ENCODE measurements around the gene HS3ST6.

The HS3ST6 gene

DNA sequence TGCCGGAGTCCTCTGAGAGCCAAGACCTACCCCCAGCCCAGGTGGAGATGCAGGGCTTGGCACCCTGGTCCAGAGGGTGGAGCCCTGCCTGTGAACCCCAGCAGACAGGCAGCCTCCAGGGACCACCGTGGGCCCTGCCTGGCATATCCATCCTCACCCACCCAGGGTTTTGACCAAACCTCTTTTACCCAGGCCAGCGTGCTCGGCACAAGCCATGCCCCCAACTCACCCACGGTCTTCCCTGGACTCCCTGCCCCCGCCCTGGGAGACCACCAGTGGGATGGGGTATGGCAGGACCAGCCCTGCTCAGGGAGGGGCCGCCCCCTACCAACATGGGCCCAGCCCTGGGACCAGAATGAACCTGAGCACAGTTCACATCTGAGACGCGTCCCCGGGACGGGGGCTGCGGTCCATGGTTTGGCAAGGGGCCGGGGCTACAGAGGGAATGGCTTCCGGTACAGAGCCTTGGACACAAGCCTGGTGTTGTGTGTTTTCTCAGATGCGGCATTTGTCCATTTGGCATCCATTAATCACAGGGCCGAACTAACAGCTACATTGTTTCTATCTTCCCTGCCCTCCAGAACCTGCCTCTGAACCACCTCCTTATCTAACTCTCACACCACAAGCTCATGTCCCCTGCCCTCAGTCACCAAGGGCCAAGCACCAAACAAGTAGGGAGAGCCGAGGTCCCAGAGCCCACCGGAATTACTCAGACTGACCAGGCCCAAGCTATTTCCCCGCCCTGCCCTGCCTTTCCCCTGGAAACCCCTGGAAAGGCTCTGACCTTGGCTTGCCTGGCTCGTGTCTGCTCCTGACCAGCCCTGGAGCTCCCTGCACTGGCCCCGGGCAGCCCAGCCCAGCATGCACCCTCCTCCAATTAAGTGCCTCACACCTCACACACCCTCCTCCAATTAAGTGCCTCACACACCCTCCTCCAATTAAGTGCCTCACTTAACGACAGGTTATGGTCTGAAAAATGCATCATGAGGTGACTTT, 14.1 kb downstream of the HS3ST6 start:
- H3K27me3 ChIP-seq (ENCODE audit: insufficient read depth, low read length) = no peaks in the 10 kb centered on the region; the same call in 1 of the 2 replicates
- H3K36me3 ChIP-seq (ENCODE audit: insufficient read depth, low read length) = no peaks in the 10 kb centered on the region
- H3K4me3 ChIP-seq (ENCODE audit: low read depth, low read length, poor library complexity, severe bottlenecking) = no peak overlapping the region
- no peak overlapping the region for H2AFZ ChIP-seq (ENCODE audit: low read length)
- no peak overlapping the region for H3K9ac ChIP-seq (ENCODE audit: low read length)
- no peaks in the 10 kb centered on the region for H3F3A ChIP-seq (ENCODE audit: insufficient read depth, low read length)
- no peaks in the 10 kb centered on the region for H3K79me2 ChIP-seq (ENCODE audit: insufficient read depth, low read length)
- no peaks in the 10 kb centered on the region for H3K4me1 ChIP-seq (ENCODE audit: insufficient read depth, low read length, severe bottlenecking)
- H3K4me2 ChIP-seq (ENCODE audit: low read length) = no peak overlapping the region
- TF ChIP-seq EZH2 (IDR thresholded peaks at IDR 0.05; ENCODE audit: borderline replicate concordance, low read length) (no peak), CTCF (IDR thresholded peaks at IDR 0.05; ENCODE audit: low read length) (no peak)
- no peaks in the 10 kb centered on the region for H3K9me2 ChIP-seq (ENCODE audit: low read depth, low read length)
- H3K9me3 ChIP-seq (ENCODE audit: low read length) = no peaks in the 10 kb centered on the region
- H4K20me1 ChIP-seq (ENCODE audit: insufficient read depth, low read length) = no peaks in the 10 kb centered on the region
- no peak overlapping the region for H3K27ac ChIP-seq (ENCODE audit: low read depth, low read length, poor library complexity, severe bottlenecking)

DNA sequence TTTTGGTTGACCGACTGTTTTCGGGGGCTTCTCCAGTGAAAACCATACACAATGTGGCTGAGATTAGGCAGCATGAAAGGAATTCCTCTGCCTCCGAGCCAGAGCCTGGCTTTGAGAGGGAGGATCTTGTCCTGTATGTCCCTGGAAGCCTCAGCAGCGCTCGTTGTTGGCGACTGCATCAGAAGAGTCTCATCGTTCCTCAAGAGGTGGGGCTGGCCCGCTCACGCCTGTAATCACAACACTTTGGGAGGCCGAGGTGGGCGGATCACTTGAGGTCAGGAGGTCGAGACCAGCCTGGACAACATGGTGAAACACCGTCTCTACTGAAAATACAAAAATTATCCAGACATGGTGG, 15.0 kb downstream of the HS3ST6 start:
- Histone ChIP-seq H4K20me1 (ENCODE audit: insufficient read depth, low read length) (no peaks in the 10 kb centered on the region), H3K4me3 (ENCODE audit: low read depth, low read length, poor library complexity, severe bottlenecking) (no peak overlapping the region), H2AFZ (ENCODE audit: low read length) (no peak overlapping the region), H3K79me2 (ENCODE audit: insufficient read depth, low read length) (no peaks in the 10 kb centered on the region), H3K27me3 (ENCODE audit: insufficient read depth, low read length) (no peaks in the 10 kb centered on the region; the same call in 1 of the 2 replicates), H3K4me1 (ENCODE audit: insufficient read depth, low read length, severe bottlenecking) (no peaks in the 10 kb centered on the region), H3K9ac (ENCODE audit: low read length) (no peak overlapping the region), H3K27ac (ENCODE audit: low read depth, low read length, poor library complexity, severe bottlenecking) (no peak overlapping the region), H3K4me2 (ENCODE audit: low read length) (no peak overlapping the region), H3K9me2 (ENCODE audit: low read depth, low read length) (no peaks in the 10 kb centered on the region), H3F3A (ENCODE audit: insufficient read depth, low read length) (no peaks in the 10 kb centered on the region), H3K9me3 (ENCODE audit: low read length) (no peaks in the 10 kb centered on the region), H3K36me3 (ENCODE audit: insufficient read depth, low read length) (no peaks in the 10 kb centered on the region)
- TF ChIP-seq CTCF (IDR thresholded peaks at IDR 0.05; ENCODE audit: low read length) (no peak), EZH2 (IDR thresholded peaks at IDR 0.05; ENCODE audit: borderline replicate concordance, low read length) (no peak)

DNA sequence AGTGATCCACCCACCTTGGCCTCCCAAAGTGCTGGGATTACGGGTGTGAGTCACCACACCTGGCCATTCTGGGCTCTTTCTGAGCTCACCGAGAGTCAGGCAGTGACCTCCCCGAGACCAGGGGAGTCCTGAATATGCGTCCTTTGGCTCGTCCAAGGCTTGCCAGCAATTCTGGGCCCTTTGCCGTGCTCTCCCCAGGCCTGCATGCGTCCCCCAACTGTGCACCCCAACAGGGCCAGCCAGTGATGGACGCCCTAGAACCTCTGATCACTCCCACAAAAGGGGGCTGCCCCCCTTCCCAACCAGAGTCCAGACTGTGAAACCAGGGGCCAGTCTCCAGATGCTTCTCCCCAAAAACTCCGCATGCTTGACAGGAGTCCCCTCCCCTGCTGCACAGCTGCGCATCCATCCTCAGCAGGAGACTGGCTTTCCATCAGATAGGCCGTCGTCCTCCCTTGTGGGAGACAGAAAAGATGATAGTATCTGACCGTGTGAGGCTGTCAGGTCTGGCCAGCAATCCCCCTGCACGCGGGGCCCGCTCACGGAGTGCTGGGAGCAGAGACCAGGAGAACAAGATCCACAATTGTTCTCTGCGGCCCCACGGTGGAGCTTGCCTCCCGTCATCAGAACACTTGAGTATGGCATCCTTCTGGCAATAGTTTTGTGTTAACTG, 15.5 kb downstream of the HS3ST6 start:
- Histone ChIP-seq H3K9me2 (ENCODE audit: low read depth, low read length) (no peaks in the 10 kb centered on the region), H3K4me1 (ENCODE audit: insufficient read depth, low read length, severe bottlenecking) (no peaks in the 10 kb centered on the region), H3K9ac (ENCODE audit: low read length) (no peak overlapping the region), H3K27me3 (ENCODE audit: insufficient read depth, low read length) (no peaks in the 10 kb centered on the region; the same call in 1 of the 2 replicates), H2AFZ (ENCODE audit: low read length) (no peak overlapping the region), H3K79me2 (ENCODE audit: insufficient read depth, low read length) (no peaks in the 10 kb centered on the region), H3K36me3 (ENCODE audit: insufficient read depth, low read length) (no peaks in the 10 kb centered on the region), H3K4me2 (ENCODE audit: low read length) (no peak overlapping the region), H3K27ac (ENCODE audit: low read depth, low read length, poor library complexity, severe bottlenecking) (no peak overlapping the region), H4K20me1 (ENCODE audit: insufficient read depth, low read length) (no peaks in the 10 kb centered on the region), H3K9me3 (ENCODE audit: low read length) (no peaks in the 10 kb centered on the region), H3K4me3 (ENCODE audit: low read depth, low read length, poor library complexity, severe bottlenecking) (no peak overlapping the region), H3F3A (ENCODE audit: insufficient read depth, low read length) (no peaks in the 10 kb centered on the region)
- TF ChIP-seq EZH2 (IDR thresholded peaks at IDR 0.05; ENCODE audit: borderline replicate concordance, low read length) (no peak), CTCF (IDR thresholded peaks at IDR 0.05; ENCODE audit: low read length) (no peak)
